HepG2 (cell line): Measurements from ENCODE around the gene GPN1. TPM values are rescaled to one million over a fixed set of nuclear protein-coding genes. Genes with fewer than 3 reads are reported as not detected.

Source experiments
- ARNT2 ChIP-seq: sonication (generic); formaldehyde crosslinking; IDR thresholded peaks from 2 replicates; pipeline ENCODE4 v1.8.0; 2022; ENCODE audit warnings: mild to moderate bottlenecking, low read depth, missing genetic modification reagents, moderate library complexity
- ARNTL ChIP-seq: sonication (generic); formaldehyde crosslinking; IDR thresholded peaks from 2 replicates; pipeline ENCODE4 v1.4.0; 2020; ENCODE audit warnings: mild to moderate bottlenecking, missing genetic modification reagents
- ATF2 ChIP-seq: sonication (generic); formaldehyde crosslinking; IDR thresholded peaks from 2 replicates; pipeline ENCODE4 v1.4.0; 2020; ENCODE audit warnings: missing genetic modification reagents
- BCL3 ChIP-seq: sonication (generic); formaldehyde crosslinking; IDR thresholded peaks from 2 replicates; pipeline ENCODE4 v1.5.1; 2020; ENCODE audit warnings: mild to moderate bottlenecking, missing genetic modification reagents, moderate library complexity
- ELF1 ChIP-seq: sonication (generic); formaldehyde crosslinking; IDR thresholded peaks from 2 replicates; pipeline ENCODE4 v1.4.0; 2020; ENCODE audit warnings: missing genetic modification reagents
- HOXD1 ChIP-seq: sonication (generic); formaldehyde crosslinking; IDR thresholded peaks from 2 replicates; pipeline ENCODE4 v1.5.0; 2020; ENCODE audit warnings: missing genetic modification reagents
- IKZF4 ChIP-seq: sonication (generic); formaldehyde crosslinking; IDR thresholded peaks from 2 replicates; pipeline ENCODE4 v1.5.1; 2020; ENCODE audit warnings: borderline replicate concordance, mild to moderate bottlenecking, low read depth, missing genetic modification reagents; ENCODE audit errors: not compliant biosample characterization
- KAT8 ChIP-seq: IDR thresholded peaks from 2 replicates; pipeline ENCODE4 v1.6.1; 2016; ENCODE audit warnings: missing genetic modification reagents, missing compliant biosample characterization
- KDM3A ChIP-seq: IDR thresholded peaks from 2 replicates; pipeline ENCODE4 v1.6.1; 2018; ENCODE audit warnings: low read depth, missing compliant biosample characterization
- NFKB2 ChIP-seq: sonication (generic); formaldehyde crosslinking; IDR thresholded peaks from 2 replicates; pipeline ENCODE4 v1.4.0; 2020; ENCODE audit warnings: missing genetic modification reagents, borderline replicate concordance
- SIX4 ChIP-seq: sonication (generic); formaldehyde crosslinking; IDR thresholded peaks from 2 replicates; pipeline ENCODE4 v1.4.0; 2020; ENCODE audit warnings: missing genetic modification reagents
- SNAI1 ChIP-seq: sonication (generic); formaldehyde crosslinking; IDR thresholded peaks from 2 replicates; pipeline ENCODE4 v1.5.0; 2020; ENCODE audit warnings: mild to moderate bottlenecking, missing genetic modification reagents, borderline replicate concordance
- STAT6 ChIP-seq: sonication (generic); formaldehyde crosslinking; IDR thresholded peaks from 2 replicates; pipeline ENCODE4 v1.4.0; 2020; ENCODE audit warnings: missing genetic modification reagents, mild to moderate bottlenecking, borderline replicate concordance
- U2AF2 ChIP-seq: fragments of 200-400 bp; formaldehyde crosslinking; IDR thresholded peaks from 2 replicates; pipeline ENCODE4 v1.6.1; 2017; ENCODE audit warnings: low read depth, mild to moderate bottlenecking, low read length
- ZNF317 ChIP-seq: sonication (generic); formaldehyde crosslinking; IDR thresholded peaks from 2 replicates; pipeline ENCODE4 v1.5.0; 2020; ENCODE audit warnings: mild to moderate bottlenecking, missing genetic modification reagents
- ZNF331 ChIP-seq: sonication (generic); formaldehyde crosslinking; IDR thresholded peaks from 2 replicates; pipeline ENCODE4 v1.4.0; 2020; ENCODE audit warnings: missing genetic modification reagents
- ZNF543 ChIP-seq: sonication (generic); formaldehyde crosslinking; IDR thresholded peaks from 2 replicates; pipeline ENCODE4 v1.4.0; 2020; ENCODE audit warnings: mild to moderate bottlenecking, missing genetic modification reagents
- ZNF740 ChIP-seq: sonication (generic); formaldehyde crosslinking; IDR thresholded peaks from 2 replicates; pipeline ENCODE4 v1.4.0; 2020; ENCODE audit warnings: missing genetic modification reagents
- polyA plus RNA-seq, 8 experiments: library from polyadenylated mRNA; depleted of rRNA in 3 of 8; stranded (reverse) in 7 of 8; unstranded in 1 of 8; fragments of >200 nt; fragmentation: Illumina TruSeq in 4 of 8; extraction: Trizol in 4 of 8; gene quantifications; 2 replicates each; pipeline versions ENCODE4 v1.2.1 to v1.2.3, GENCODE V29; 2011 to 2016; ENCODE audit warnings: low read depth in 4 of 8, missing spikeins in 1 of 8, mixed read lengths in 1 of 8; ENCODE audit not compliant: insufficient read depth in 1 of 8
- total RNA-seq, 5 experiments: library from RNA; depleted of rRNA; stranded (reverse); fragments of >200 nt; fragmentation: Illumina TruSeq; extraction: Trizol; gene quantifications; 2 replicates each; pipeline ENCODE4 v1.2.3, GENCODE V29; 2016; ENCODE audit warnings: low read depth in 1 of 5
- TF ChIP-seq, protein P1 (sequence below): sonication (generic); formaldehyde crosslinking; IDR thresholded peaks from 2 replicates; pipeline ENCODE4 v1.8.1; 2023; ENCODE audit warnings: mild to moderate bottlenecking, missing genetic modification reagents, borderline replicate concordance
- TF ChIP-seq, protein P2 (sequence below): sonication (generic); formaldehyde crosslinking; IDR thresholded peaks from 2 replicates; pipeline ENCODE4 v1.5.0; 2020; ENCODE audit warnings: mild to moderate bottlenecking, low read depth, missing genetic modification reagents, borderline replicate concordance

GPN1 gene
- total and polyA plus RNA-seq, 2 of the 13 experiments (the other 11 are each of a cell fraction or from before 2014, with no cell fraction given): 54.5 to 62.7 TPM

GRCh38 chr2:27582695-27583389 lies 46.0 kb upstream of the GPN1 start, which contains the start of gene ZNF512 (continued):
- TF ChIP-seq, protein P1, sequence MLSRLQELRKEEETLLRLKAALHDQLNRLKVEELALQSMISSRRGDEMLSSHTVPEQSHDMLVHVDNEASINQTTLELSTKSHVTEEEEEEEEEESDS: no peak
- TF ChIP-seq SNAI1 (0 out of 2 replicates have a peak, but pooled peaks have one; percentile 33), ELF1 (CRISPR knock-in tag) (peak; percentile 98), IKZF4 (peak; percentile 51), U2AF2 (0 out of 2 replicates have a peak, but pooled peaks have one; percentile 73), ZNF543 (peak; percentile 64; the same call in 1 of the 2 replicates), ZNF740 (0 out of 2 replicates have a peak, but pooled peaks have one; percentile 64), ARNTL (CRISPR knock-in tag) (peak; percentile 44), NFKB2 (CRISPR knock-in tag) (peak; percentile 82; the same call in 1 of the 2 replicates), ZNF317 (CRISPR knock-in tag) (peak; percentile 64; the same call in 1 of the 2 replicates), ARNT2 (peak; percentile 56; the same call in 1 of the 2 replicates), BCL3 (peak; percentile 68), KDM3A (peak; percentile 50; the same call in 1 of the 2 replicates), HOXD1 (peak; percentile 69; the same call in 1 of the 2 replicates), STAT6 (CRISPR knock-in tag) (peak; percentile 24; the same call in 1 of the 2 replicates), KAT8 (peak; percentile 97), ZNF331 (CRISPR knock-in tag) (peak; percentile 85), SIX4 (CRISPR knock-in tag) (0 out of 2 replicates have a peak, but pooled peaks have one; percentile 14), ATF2 (no peak; the same call in 1 of the 2 replicates)
- TF ChIP-seq, protein P2, sequence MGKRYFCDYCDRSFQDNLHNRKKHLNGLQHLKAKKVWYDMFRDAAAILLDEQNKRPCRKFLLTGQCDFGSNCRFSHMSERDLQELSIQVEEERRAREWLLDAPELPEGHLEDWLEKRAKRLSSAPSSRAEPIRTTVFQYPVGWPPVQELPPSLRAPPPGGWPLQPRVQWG (CRISPR knock-in tag): no peak
